Astrocyte of the cerebellum (primary cell): ENCODE results near the gene TOMM20.

Source experiments
- DNase-seq: peaks from one replicate; pipeline ENCODE4 v3.0.0-alpha.2; 2011; ENCODE audit warnings: low read depth
- H3K4me3 ChIP-seq: 2 replicates; pipeline ENCODE4 v1.5.1; 2011; ENCODE audit warnings: mild to moderate bottlenecking, low read depth, low read length, moderate library complexity
- CTCF ChIP-seq: IDR thresholded peaks from 2 replicates; pipeline ENCODE4 v1.5.1; 2012; ENCODE audit warnings: low read length, low read depth, moderate library complexity, mild to moderate bottlenecking; ENCODE audit errors: missing control alignments
- in situ Hi-C: cut with HindIII; loops from 2 replicates; pipeline ENCODE4 v1.10.0; 2017; ENCODE audit warnings: low sequenced_read_pairs

Gene TOMM20

GRCh38 chr1:235151033-235151432 lies 22.4 kb upstream of the TOMM20 start:
- H3K4me3 ChIP-seq, result no peak overlapping the region
- no peak for TF ChIP-seq CTCF
- DNase-seq, result no peak
- in situ Hi-C loops, result no loop called here

GRCh38 chr1:235149824-235150223 lies 21.2 kb upstream of the TOMM20 start:
- TF ChIP-seq CTCF, result no peak
- no peak for DNase-seq
- in situ Hi-C loops, result no loop called here
- H3K4me3 ChIP-seq, result no peak overlapping the region

GRCh38 chr1:235147269-235147668 lies 18.6 kb upstream of the TOMM20 start:
- in situ Hi-C loops, result no loop called here
- DNase-seq, result no peak
- TF ChIP-seq CTCF, result no peak
- no peak overlapping the region for H3K4me3 ChIP-seq

GRCh38 chr1:235145639-235146038 lies 17.0 kb upstream of the TOMM20 start:
- no peak for TF ChIP-seq CTCF
- in situ Hi-C loops, result no loop called here
- H3K4me3 ChIP-seq, result no peak overlapping the region
- DNase-seq, result no peak

GRCh38 chr1:235142991-235143390 lies 14.4 kb upstream of the TOMM20 start:
- in situ Hi-C loops, result no loop called here
- TF ChIP-seq CTCF, result no peak
- no peak for DNase-seq
- no peak overlapping the region for H3K4me3 ChIP-seq

- TF ChIP-seq CTCF, result no peak
- no peak overlapping the region for H3K4me3 ChIP-seq
- DNase-seq, result no peak
- in situ Hi-C loops, result no loop called here
These were observed 10.7 kb upstream of the TOMM20 start for GRCh38 chr1:235139315-235139714.

- TF ChIP-seq CTCF, result no peak
- no peak for DNase-seq
- no peak overlapping the region for H3K4me3 ChIP-seq
- in situ Hi-C loops, result no loop called here
These were observed 10.2 kb upstream of the TOMM20 start for GRCh38 chr1:235138821-235139220.
